HG03103 (cell line): ENCODE data around the gene GHRHR.

Experiments
- ATAC-seq: cut with Tn5 transposase; IDR thresholded peaks from one replicate; pipeline ENCODE4 v1.9.1; 2021; ENCODE audit warnings: low read depth; ENCODE audit not compliant: unreplicated experiment

GHRHR gene

DNA sequence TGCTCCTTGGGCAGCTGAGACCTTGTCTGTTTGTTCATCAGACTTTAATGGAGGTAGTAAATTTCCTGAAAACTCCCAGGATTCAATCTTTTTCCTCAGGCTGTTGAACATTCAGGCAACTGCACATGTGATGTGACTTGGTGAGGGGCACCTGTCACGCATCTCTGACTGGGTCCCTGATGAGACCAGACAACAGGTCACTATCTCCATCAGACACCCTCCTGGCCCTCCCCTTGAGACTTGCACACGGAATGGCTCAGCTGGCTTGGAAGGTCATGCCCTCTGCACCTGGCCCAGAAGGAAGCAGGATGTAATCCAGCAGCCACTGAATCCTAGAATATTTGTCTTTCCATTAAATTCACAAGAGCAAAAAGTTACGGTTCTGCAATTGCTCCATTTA lies 36.2 kb upstream of the GHRHR start:
- no peak for ATAC-seq

DNA sequence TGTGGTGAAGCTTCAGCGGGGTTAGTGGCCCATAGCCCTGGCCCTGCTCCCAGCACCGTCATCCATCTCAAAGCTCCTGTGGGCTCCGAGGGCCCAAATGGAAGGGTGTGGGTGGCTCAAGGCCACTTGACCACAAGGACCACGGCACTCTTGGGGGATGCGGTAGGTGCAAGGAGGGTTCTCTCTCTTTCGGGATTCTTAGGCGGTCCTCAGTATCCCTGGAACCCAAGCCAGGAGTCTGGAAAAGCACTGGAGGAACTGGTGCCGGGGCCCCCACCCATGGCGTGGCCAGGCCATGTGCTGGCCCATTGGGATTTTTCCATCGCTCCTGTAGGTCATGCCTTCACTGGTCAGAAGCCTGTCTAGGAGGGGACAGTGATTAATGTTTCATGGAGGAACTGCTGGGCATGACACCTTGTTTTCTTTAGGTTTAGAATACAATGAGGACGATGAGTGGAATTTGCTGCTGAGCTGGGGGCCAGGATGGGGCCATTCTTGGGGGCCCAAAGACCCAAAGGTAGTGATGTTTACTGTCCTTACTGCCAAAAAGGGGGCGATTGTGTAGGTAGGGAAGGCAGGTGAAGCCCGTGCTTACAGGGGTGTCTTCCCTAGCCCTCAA lies 35.4 kb upstream of the GHRHR start:
- ATAC-seq = no peak

DNA sequence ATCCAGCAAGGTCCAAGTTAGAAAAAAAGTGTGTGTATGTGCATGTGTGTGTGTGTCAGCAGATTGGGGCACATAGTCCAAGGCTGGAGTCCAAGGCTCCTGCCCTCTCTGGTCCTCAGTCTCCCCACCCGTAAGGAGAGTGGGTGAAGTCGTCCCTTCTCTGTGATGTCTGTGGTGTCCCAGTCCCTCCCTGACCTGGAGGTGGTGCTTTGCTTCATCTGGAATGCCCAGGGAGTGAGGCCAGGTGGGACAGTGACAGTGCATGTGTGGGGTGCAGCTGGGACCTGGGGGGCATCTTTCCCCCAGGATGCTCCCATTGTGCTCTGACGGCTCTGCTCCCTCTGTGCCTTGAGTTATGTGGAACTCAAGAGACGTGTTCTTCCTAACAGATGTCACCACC lies 34.1 kb upstream of the GHRHR start:
- ATAC-seq = no peak

DNA sequence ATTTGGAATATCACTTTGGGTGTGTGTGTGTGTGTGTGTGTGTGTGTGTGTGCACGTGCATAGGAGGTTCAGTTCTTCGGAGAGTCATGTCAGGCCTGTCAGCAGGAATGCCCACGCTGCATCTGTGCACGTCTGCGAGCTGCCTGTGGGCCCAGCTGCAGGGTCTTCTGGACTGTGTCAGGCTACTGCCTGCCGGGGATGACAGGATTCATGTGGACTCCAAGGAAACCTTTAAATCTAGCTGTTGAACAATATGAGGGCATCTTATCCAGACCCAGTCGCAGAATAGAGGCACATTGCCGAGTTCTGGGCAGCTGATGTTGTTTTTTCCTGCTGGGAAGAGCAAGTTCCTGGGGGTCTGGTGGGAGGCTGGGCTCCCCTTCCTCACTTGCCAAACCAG lies 33.1 kb upstream of the GHRHR start:
- no peak for ATAC-seq

DNA sequence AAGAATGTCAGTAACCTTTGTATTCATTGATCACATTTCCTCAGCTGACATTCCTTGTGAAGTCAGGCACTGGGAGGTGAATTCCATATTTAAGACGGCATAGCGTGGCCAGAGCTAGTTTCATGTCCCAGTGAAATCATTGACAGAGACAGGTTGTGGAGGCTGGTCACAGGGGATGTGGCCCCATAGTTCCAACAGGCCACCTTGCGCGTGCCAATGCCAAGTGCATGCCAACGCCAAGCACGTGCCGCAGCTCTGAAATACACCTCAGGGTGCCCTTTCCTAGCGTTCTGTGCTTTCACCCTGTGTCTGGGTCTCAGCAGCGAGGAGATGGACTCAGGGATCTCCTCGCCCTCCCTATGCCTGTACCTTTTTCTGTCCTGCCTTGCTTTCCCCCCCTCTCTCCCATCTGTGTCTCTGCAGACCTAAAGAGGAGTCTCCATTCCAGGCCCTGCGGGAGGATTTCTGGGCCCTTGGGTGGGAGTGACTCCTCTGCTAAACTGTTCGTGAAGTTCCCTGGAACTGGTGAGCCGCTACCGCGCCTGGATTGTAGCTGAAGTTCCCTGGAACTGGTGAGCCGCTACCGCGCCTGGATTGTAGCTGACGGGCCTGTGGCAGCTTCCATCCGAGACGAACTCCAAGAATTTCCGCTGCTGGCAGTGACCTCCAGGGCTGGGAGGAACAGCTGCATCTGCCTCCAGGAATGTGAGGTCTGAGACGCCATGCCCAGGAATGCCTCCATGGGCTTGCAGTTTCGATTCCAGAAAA lies 32.4 kb upstream of the GHRHR start:
- ATAC-seq = no peak

DNA sequence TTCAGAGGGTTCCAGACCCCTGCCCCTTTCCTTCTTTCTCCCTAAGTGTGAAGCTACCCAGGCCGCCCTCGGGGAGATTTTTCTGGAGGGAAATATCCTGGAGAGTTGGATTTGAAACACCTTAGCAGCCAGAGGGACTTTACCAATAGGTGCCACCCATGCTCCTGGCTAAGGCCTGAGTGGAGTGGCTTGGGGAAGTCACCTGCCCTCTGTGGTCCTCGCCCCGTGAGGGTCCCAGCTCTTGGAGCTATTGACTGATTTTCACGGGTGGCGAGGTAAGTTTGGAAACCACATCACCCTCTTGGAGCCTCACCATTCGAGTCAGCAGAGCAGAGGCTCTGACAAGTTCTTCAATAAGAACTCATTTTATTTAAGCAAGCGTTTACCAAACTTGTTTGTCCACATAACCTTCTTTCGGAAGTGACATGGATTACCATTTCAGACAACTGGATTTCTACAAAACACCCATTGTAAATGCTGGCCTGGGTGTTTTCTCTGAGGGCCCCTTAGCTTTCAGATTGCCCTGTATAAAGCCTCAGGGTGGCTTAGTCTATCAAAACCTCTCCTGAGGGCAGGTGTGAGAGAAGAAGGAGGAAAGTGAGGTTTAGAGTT lies 31.7 kb upstream of the GHRHR start:
- ATAC-seq = no peak

DNA sequence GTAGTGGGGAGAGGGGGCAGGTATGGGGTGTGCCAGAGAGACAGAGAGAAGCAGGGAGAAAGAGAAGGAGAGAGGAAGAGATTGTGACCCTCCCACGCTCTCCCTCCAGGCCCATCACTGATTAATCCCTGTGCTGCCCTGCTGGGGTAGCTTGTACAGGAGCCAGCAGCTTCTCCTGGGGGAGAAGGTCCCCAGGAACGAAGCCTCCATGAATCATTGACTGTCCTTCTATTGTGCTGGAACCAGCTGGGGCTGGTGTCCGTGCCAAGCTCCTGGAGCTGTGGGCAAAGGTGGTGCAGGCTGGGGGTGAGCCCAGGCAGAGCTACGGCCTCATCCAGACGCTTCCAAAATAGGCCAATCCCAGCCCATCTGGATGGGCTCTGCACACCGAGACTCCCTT lies 31.2 kb upstream of the GHRHR start:
- ATAC-seq = no peak

DNA sequence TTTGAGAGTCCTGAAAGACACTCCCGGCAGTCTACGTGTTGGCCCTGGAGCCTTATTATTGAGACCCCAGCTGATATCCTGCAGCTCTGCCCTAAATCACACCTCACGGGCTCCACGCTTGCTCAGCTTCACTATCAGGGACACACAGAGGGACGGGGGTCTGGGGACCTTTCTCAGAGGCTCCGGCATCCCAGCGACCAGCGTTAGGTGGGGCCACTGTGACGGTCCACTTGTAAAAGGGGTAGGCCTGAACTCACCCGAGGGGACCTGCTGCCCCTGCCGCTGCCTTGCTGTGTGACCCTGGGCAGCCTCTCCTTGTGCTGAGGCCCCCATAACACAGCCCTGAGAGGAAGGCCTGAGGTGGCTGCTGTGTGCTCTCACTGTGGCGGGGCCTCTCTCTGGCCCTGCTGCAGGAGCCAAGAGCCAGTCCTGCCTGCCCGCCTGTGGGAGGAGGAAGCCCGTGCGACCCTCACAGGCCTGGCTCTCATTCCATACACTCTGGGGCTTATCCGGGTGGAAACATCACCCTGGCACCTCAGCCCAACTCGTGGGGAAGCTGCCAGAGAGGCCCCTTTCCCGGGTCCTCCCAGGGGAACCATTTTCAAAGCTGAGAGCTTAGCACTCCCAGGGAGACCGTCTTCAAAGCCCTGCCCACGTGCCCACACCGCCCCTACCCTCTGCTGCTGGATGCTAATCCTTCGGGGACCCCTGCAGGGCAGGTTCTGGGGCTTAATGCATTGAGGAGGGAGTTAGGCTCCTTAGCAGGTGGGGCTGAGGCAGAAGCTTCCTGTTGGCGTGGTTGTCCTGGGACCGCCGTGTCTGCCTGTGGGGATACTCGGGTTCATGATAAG lies 30.4 kb upstream of the GHRHR start:
- ATAC-seq = no peak

DNA sequence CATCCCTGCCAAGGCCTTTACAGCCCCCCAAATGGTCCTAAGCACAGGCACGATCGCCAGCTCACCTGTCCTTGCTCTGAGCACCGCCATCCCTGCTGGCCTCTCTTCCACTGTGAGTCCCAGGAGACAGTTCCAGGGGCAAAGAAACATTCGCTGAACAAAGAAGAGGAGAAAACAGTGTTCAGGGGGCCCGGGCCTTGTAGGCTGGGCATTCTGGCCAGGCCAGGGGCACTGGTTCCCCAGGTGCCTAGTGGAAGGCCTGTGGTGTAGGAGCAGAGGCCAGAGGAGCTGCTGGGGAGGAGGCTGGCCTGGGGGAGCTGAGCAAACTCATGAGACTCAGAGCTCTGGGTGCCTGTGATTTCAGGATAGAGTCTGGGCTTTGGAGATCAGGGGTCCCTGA lies 29.5 kb upstream of the GHRHR start:
- no peak for ATAC-seq

DNA sequence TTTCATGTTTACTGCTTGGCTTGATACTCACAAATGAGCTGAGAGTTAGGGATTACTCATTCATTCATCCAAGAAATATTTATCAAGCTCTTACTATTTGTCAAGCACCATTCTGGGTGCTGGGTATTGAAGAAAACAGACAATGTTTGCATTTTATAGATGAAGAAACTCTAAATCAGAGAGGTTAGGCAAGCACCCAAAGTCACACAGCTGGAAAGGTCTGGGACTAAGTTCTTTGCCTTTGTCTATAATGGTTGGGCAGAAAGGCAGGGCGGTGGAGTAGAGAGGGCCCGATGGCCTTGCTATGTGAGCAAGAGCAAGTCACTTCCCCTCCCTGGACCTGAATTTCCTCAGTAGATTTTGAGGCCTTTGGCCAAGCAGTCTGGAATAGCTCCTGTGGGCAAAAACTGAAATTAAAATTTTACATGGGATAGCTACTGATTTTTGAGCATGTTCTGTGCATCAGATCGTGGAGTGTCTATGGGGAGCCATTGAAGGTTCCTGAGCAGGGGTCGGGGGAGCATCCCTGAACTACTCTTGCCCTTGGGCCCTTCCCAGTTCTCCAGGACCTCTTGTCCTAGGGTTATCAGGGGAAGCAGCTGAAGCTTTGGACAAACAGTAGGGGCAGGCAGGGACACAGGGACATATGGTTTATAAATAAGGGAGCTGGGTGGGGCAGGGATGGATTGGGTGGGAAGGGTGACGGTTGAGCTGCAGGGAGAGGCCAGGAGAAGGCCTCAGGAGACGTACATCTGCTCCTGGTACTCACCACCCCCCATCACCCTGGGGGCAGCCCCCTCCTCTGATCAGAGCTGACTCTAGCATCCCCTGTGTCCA lies 28.8 kb upstream of the GHRHR start:
- ATAC-seq = no peak

DNA sequence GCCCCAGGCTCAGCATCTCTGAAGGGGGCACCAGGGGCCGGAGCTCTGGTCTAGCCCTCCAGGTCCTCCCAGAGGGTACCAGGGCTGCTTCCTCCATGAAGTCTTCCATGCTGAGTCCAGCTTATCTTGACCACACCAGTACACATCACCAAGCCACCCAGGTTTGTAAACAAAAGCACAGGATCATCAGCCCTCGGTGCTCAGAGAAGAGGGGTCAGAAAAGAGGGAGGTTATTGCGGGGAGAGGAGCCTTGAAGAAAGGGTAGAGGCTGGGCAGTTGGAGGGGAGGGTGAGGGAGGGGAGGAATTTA lies 28.2 kb upstream of the GHRHR start:
- no peak for ATAC-seq

DNA sequence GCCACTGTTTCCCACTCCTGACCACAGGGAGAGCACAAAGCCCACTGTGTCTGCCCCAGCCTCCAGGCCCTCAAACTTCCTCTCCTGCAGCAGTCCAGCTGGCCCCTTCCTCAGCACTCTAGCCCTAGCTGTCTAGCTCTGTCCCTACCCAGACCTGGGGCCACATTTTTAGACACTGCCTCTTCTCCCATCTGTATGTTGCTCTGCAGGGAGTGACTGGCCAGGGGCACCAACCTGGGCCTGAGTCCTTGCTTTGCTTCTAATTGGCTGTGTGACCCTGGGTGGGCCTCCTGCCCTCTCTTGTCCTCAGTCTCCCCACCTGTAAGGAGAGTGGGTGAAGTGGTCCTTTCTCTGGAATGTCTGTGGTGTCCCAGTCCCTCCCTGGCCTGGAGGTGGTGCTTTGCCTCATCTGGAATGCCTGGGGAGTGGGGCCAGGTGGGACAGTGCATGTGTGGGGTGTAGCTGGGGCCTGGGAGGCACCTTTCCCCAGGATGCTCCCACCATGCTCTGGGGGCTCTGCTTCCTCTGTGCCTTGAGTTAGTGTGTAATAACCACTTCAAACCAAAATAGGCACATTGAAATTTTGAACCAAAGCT lies 27.0 kb upstream of the GHRHR start:
- ATAC-seq = no peak

DNA sequence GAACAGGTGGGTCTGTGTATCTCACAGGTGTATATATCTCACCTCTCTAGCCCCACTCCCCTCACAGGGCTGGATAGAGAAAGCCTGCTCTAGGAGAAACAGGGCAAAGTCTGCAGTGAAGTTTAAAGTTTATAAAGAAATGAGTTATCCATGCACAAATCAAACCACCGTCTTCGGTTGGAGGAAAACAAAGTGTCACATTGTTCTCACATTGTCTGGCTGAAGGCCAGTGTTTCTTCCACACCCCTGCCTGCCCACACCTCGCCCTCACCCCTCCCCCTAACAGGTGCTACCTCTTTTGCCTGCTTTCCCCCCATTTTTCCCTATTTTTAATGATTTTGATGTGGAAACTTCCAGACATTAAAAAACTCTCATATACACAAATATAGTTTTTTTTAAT lies 26.3 kb upstream of the GHRHR start:
- no peak for ATAC-seq

DNA sequence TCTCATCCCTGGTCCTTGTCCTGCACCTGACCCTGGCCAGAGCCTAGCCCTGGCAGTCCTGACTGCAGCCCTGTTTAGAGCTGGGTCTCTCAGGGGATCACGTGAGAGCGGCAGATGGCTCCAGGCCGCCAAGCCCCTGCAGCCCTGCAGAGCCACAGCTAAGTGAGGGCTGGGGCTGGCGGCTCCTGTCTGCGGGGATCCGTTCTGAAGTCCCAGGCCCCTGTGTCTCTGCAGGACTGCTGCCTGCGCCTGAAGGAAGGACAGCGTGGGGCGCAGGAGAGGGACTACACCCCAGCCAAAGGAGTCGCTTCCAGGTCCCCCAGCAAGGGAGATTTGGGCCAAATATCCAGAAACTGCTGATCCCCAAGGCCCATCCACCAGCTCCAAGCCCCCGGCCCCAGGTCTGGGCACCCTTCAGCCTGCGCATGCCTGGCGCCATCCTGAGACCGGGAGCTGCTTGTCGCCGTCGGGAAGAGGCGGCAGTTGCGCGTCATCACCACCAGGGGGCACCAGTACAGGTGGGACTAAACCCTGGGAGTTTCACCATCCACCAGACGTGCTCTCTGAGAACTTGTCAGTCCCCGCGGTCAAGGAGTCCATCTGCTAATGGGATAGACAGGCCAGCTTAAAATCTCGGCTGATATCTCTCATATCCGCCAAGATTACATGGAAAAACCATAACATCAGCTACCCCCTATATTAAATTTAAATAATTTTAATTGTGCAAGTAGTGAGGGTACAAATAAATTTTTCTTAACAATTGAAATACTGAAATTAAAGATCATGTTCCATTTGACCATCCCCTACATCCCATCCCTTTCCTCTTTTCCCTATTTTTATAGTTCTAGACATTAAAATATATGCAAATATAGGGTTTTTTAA lies 25.1 kb upstream of the GHRHR start:
- ATAC-seq = peak; percentile 76

DNA sequence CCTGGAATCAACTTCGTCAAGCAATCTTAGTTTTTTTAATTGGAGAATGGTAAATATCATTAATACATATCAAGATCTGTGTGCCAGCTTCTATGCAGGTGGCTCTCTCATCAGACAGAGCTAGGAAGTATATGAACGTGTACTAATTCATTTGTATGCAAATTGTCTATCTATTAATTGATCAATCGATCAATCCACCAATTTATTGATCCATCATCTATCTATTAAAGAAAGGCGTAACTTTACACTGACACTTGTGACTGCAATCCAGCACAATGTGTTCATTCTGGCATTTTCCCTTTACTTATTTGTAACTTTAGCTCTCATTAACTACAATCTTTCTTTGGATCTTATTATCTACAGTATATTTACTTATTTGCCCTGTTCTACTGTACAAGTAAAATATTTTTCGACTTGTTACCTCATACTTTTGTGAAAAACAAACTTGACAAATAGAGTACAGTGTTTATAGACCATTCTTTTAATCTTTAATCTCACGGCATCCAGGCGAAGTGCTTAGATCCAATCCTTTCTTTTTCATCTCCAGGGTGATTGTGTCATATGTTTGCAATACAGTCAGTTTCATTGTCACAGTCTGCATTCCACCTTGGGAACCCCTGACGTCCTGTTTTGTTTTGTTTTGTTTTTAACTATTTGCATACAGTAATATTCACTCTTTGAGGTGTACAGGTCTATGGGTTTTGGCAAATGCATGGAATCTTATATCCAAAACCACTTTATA lies 22.0 kb upstream of the GHRHR start:
- ATAC-seq = no peak

DNA sequence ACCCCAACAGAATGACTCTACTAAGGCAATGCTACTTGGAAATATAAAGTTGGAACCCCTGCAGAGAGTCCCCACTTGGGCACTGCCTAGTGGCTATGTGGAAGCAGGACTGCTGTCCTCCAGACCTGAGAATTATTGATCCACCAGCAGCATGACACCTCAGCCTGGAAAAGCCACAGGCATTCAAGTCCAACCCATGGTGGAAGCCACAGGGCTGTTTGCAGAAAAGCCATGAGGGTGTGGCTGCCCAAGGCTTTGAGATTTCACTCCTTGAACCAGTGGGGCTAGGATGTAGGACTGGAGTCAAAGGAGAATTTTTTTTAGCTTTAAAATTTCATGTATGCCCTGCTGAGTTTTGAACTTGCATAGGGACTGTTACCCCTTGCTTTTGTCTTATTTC lies 13.6 kb upstream of the GHRHR start:
- no peak for ATAC-seq

DNA sequence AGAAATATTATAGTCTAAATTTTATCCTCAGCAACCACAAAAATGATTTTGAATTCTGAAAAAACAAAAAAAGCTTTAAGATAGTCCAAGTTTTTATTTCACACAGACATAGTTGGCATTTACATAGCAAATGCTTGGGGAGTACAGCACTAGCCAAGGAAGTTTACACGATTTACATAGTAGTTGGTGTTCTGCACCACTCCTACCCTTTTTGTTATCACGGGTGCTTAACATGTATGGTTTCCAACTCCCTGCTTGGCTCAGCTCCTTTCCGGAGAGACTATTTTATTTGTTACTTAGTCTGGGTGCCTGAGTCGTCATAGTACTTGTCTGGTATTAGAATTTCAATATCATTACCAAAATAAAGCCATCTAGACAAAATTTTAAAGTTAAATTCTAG lies 8.8 kb upstream of the GHRHR start:
- ATAC-seq = no peak

DNA sequence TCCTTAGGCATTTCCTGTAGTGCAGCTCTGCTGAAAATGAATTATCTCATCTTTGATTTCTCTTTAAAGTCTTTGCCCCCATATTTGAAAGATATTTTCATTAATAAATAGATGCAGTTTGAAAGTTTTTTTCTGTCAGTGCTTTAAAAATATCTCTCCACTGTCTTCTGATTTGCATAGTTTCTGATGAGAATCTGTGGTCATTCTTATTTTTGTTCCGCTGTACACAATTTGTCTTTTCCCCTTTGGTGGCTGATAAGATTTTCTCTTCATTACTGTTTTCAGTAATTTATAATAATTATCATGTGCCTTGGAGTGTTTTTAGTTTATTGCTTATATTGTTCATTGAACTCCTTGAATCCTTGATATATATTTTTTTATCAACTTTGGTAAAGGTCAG lies 7.0 kb upstream of the GHRHR start:
- no peak for ATAC-seq

DNA sequence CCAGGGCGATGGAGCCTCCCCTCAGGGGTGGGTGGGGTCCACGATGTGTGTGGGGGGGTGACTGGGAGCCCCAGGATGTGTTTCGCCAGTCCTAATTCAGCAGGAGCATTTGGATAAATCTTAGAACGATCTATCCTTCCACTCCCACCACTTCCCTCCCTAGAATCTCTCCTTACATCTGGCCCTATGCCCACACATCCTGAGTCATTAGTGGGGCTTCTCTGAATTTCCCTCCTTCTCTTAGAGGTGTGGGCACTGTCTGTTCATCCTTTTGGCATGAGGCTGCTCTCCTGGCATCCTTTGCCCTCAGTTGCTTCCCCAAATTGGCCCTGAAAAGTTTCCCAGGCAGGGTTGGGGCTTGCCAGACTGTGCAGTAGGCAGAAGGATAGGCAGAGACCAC lies 1.6 kb downstream of the GHRHR start:
- ATAC-seq = no peak
